Hepatocyte (in vitro differentiated cells): Measurements from ENCODE around the gene KAT2B.

Experiments
- EZH2 ChIP-seq: fragments of 200-600 bp; sonication (generic); IDR thresholded peaks from 2 replicates; pipeline ENCODE4 v1.6.1; 2016; ENCODE audit warnings: antibody characterized with exemption, mild to moderate bottlenecking, borderline replicate concordance
- TF ChIP-seq, protein P1 (sequence below): fragments of 200-600 bp; sonication (generic); IDR thresholded peaks from 2 replicates; pipeline ENCODE4 v1.5.1; 2016; ENCODE audit warnings: antibody characterized with exemption, mild to moderate bottlenecking; ENCODE audit not compliant: poor library complexity

- no peak for TF ChIP-seq EZH2
- TF ChIP-seq, protein P1, sequence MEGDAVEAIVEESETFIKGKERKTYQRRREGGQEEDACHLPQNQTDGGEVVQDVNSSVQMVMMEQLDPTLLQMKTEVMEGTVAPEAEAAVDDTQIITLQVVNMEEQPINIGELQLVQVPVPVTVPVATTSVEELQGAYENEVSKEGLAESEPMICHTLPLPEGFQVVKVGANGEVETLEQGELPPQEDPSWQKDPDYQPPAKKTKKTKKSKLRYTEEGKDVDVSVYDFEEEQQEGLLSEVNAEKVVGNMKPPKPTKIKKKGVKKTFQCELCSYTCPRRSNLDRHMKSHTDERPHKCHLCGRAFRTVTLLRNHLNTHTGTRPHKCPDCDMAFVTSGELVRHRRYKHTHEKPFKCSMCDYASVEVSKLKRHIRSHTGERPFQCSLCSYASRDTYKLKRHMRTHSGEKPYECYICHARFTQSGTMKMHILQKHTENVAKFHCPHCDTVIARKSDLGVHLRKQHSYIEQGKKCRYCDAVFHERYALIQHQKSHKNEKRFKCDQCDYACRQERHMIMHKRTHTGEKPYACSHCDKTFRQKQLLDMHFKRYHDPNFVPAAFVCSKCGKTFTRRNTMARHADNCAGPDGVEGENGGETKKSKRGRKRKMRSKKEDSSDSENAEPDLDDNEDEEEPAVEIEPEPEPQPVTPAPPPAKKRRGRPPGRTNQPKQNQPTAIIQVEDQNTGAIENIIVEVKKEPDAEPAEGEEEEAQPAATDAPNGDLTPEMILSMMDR: no peak
Observed at GRCh38 chr3:20046556-20046955, 6.3 kb downstream of the KAT2B start.
